CD8-positive, alpha-beta memory T cell (primary cell): ENCODE measurements around the gene ADD1. TPM values are rescaled to one million over a fixed set of nuclear protein-coding genes. Genes with fewer than 3 reads are reported as not detected.

ENCODE experiments used
- CTCF ChIA-PET: fragments of 350-600 bp; sonication (Branson Sonifier 250); formaldehyde crosslinking; loops from one replicate; lab custom pipeline; 2021; ENCODE audit warnings: antibody characterized with exemption; lab: Charles Lee
- POLR2A ChIA-PET: fragments of 350-600 bp; sonication (Branson Sonifier 250); formaldehyde crosslinking; loops from one replicate; lab custom pipeline; 2021; ENCODE audit warnings: antibody characterized with exemption; lab: Charles Lee
- DNase-seq, 5 donors: peaks; one replicate each; pipeline versions ENCODE4 v3.0.0 to v3.0.0-alpha.2; 2020 to 2022; ENCODE audit warnings: mixed read lengths in 1 of 5
- H3K27ac ChIP-seq: one replicate; pipeline ENCODE4 v1.7.0; 2013; ENCODE audit warnings: low read depth, mild to moderate bottlenecking, low read length, moderate library complexity
- H3K27me3 ChIP-seq: 2 replicates; pipeline ENCODE4 v1.7.0; 2013; ENCODE audit warnings: low read length, mild to moderate bottlenecking; ENCODE audit not compliant: insufficient read depth, poor library complexity, severe bottlenecking
- H3K36me3 ChIP-seq: 2 replicates; pipeline ENCODE4 v1.7.0; 2013; ENCODE audit warnings: mild to moderate bottlenecking, low read length, moderate library complexity; ENCODE audit not compliant: insufficient read depth
- H3K4me1 ChIP-seq: 2 replicates; pipeline ENCODE4 v1.7.0; 2013; ENCODE audit warnings: mild to moderate bottlenecking, low read length, moderate library complexity; ENCODE audit not compliant: insufficient read depth
- H3K4me3 ChIP-seq: 2 replicates; pipeline ENCODE4 v1.7.0; 2013; ENCODE audit warnings: mild to moderate bottlenecking, low read length
- H3K9me3 ChIP-seq: 2 replicates; pipeline ENCODE4 v1.7.0; 2013; ENCODE audit warnings: mild to moderate bottlenecking, low read length
- H3K27ac Mint-ChIP-seq, 8 donors: one replicate each; pipeline ENCODE4 v1.8.0; 2020 to 2021; ENCODE audit warnings: mixed read lengths in 8 of 8, mild to moderate bottlenecking in 6 of 8, inconsistent platforms in 3 of 8, moderate library complexity in 3 of 8
- H3K27me3 Mint-ChIP-seq, 2 donors: one replicate each; pipeline ENCODE4 v1.8.0; 2020 to 2021; ENCODE audit warnings: mixed read lengths in 2 of 2, mild to moderate bottlenecking in 1 of 2, moderate library complexity in 1 of 2
- H3K36me3 Mint-ChIP-seq, 3 donors: one replicate each; pipeline ENCODE4 v1.8.0; 2020 to 2021; ENCODE audit warnings: mixed read lengths in 3 of 3, inconsistent platforms in 1 of 3, mild to moderate bottlenecking in 1 of 3
- H3K4me1 Mint-ChIP-seq, 3 donors: one replicate each; pipeline ENCODE4 v1.8.0; 2020 to 2021; ENCODE audit warnings: mixed read lengths in 3 of 3, inconsistent platforms in 1 of 3, mild to moderate bottlenecking in 1 of 3
- H3K4me3 Mint-ChIP-seq, 7 donors: one replicate each; pipeline ENCODE4 v1.8.0; 2020 to 2021; ENCODE audit warnings: mixed read lengths in 7 of 7, mild to moderate bottlenecking in 6 of 7, moderate library complexity in 4 of 7, inconsistent platforms in 2 of 7
- H3K9me3 Mint-ChIP-seq, 5 donors: one replicate each; pipeline ENCODE4 v1.8.0; 2020 to 2022; ENCODE audit warnings: mixed read lengths in 5 of 5, mild to moderate bottlenecking in 3 of 5, moderate library complexity in 2 of 5, inconsistent platforms in 1 of 5
- polyA plus RNA-seq: library from polyadenylated mRNA; unstranded; fragments of 300-500 nt; fragmentation: Illumina TruSeq; gene quantifications from one replicate; pipeline ENCODE4 v1.2.3, GENCODE V29; 2021
- total RNA-seq, 2 experiments: library from RNA; stranded (reverse); gene quantifications; one replicate each; pipeline ENCODE4 v1.2.3, GENCODE V29; 2021

The ADD1 gene
- total and polyA plus RNA-seq, 3 experiments from 2014 or later, result 185 to 217 (median 192) TPM

DNA sequence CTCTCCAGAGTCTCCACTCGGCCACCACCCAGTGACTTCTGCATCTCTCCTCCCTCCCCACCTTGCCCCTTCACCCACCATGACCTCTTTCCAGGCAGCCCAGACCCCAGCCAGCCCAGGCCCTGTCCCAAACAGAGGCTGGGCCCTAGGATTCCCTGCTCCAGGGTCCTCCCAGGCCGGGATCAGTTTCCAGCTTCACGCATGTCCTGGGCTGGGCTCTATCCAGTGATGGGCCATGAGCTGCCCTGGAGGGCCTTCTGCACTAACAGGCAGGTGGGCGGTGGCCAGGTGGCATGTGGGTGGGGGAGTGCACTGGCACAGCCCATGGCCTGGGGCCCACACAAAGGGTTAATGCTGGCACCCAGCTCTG lies 20.4 kb upstream of the ADD1 start:
- Histone ChIP-seq H3K27ac (no peak overlapping the region), H3K9me3 (no peaks in the 10 kb centered on the region), H3K4me3 (no peak overlapping the region), H3K4me1 (peaks cover 24% of the 10 kb centered on the region), H3K27me3 (no peaks in the 10 kb centered on the region), H3K36me3 (peaks cover 36% of the 10 kb centered on the region)
- no peak overlapping the region for H3K4me3 Mint-ChIP-seq
- peak overlapping the region in 3 of 8 donors; percentile 11 to 74 (median 43) for H3K27ac Mint-ChIP-seq
- DNase-seq, result peak in 1 of 5 donors; percentile 44
- H3K36me3 Mint-ChIP-seq, result peaks cover 0 to 61% (median 5%) of the 10 kb centered on the region in 3 donors
- H3K27me3 Mint-ChIP-seq, result no peaks in the 10 kb centered on the region
- peaks cover 18 to 37% (median 21%) of the 10 kb centered on the region in 3 donors for H3K4me1 Mint-ChIP-seq
- POLR2A ChIA-PET, result no interaction called here
- no peaks in the 10 kb centered on the region for H3K9me3 Mint-ChIP-seq
- CTCF ChIA-PET, result no interaction called here

DNA sequence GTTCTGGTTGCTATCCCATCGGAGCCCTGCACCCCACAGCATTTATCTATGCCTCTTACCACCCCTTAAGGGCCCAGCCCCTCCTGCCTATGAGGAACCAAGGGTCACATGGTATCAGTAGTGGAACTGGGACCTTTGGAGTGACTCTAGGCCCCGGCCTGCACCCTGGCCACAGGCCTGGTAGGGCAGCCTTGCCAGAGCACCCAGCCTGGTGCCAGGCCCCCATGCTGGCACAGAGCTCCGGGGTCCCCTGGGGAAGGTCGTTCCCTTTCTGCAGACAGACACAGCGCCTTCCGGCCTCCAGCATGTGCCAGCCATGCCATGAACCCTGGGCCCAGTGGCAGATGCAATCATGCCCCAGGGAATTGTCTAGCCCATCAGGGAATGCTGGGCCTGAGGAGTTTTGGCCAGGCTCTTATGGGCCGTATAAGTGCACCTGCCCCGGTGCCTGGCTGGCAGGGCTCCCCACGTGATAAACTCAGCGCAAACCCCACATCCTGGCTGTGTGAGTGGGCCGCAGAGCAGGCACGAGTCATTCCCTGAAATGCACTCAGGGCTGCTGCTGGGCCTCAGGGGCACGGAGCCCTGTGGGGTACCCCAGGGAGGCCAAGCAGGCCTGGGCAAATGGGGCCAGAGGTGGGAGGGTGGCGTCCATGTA lies 19.8 kb upstream of the ADD1 start:
- Histone ChIP-seq H3K9me3 (no peaks in the 10 kb centered on the region), H3K4me1 (peaks cover 23% of the 10 kb centered on the region), H3K36me3 (peaks cover 36% of the 10 kb centered on the region), H3K27me3 (no peaks in the 10 kb centered on the region), H3K27ac (no peak overlapping the region), H3K4me3 (no peak overlapping the region)
- ChIA-PET POLR2A (no interaction called here), CTCF (no interaction called here)
- DNase-seq, result peak in 1 of 5 donors; percentile 42
- H3K9me3 Mint-ChIP-seq, result no peaks in the 10 kb centered on the region
- peak overlapping the region in 4 of 8 donors; percentile 1 to 78 (median 42) for H3K27ac Mint-ChIP-seq
- H3K27me3 Mint-ChIP-seq, result no peaks in the 10 kb centered on the region
- H3K4me1 Mint-ChIP-seq, result peaks cover 18 to 34% (median 21%) of the 10 kb centered on the region in 3 donors
- H3K36me3 Mint-ChIP-seq, result peaks cover 0 to 66% (median 5%) of the 10 kb centered on the region in 3 donors
- no peak overlapping the region for H3K4me3 Mint-ChIP-seq

DNA sequence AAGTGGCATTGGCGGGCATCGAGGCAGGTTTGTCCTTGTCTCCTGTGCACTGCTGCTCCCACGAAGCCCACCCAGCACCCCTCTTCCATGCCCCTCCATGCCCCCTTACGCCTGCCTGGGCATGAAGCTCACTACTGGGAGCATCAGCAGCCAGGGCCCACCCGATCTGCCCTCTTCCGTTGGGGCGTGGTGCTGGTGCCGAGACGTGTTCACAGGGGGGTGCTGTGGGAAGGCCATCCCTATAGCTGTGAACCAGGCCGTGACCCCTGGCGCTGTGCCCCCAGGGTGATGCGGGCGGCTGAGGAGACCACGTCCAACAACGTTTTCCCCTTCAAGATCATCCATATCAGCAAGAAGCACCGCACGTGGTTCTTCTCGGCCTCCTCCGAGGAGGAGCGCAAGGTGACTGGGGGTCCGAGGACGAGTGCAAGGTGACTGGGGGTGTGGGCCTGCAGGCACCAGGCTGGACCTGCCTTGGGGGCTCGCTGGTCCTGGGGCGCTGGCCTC lies 19.3 kb upstream of the ADD1 start:
- no peaks in the 10 kb centered on the region for H3K9me3 Mint-ChIP-seq
- H3K4me1 Mint-ChIP-seq, result peaks cover 13 to 29% (median 19%) of the 10 kb centered on the region in 3 donors
- Histone ChIP-seq H3K4me3 (no peak overlapping the region), H3K27me3 (no peaks in the 10 kb centered on the region), H3K36me3 (peaks cover 36% of the 10 kb centered on the region), H3K4me1 (peaks cover 17% of the 10 kb centered on the region), H3K27ac (no peak overlapping the region), H3K9me3 (no peaks in the 10 kb centered on the region)
- CTCF ChIA-PET, result no interaction called here
- H3K4me3 Mint-ChIP-seq, result no peak overlapping the region
- H3K27me3 Mint-ChIP-seq, result no peaks in the 10 kb centered on the region
- peak in 1 of 5 donors; percentile 43 for DNase-seq
- peak overlapping the region in 2 of 8 donors; percentile 17 to 46 for H3K27ac Mint-ChIP-seq
- peaks cover 0 to 71% (median 7%) of the 10 kb centered on the region in 3 donors for H3K36me3 Mint-ChIP-seq
- POLR2A ChIA-PET, result interaction anchor here (0.6 kb wide), 1 partner anchor 257 kb away, joined by 3 read pairs; no protein-coding TSS in a partner anchor

DNA sequence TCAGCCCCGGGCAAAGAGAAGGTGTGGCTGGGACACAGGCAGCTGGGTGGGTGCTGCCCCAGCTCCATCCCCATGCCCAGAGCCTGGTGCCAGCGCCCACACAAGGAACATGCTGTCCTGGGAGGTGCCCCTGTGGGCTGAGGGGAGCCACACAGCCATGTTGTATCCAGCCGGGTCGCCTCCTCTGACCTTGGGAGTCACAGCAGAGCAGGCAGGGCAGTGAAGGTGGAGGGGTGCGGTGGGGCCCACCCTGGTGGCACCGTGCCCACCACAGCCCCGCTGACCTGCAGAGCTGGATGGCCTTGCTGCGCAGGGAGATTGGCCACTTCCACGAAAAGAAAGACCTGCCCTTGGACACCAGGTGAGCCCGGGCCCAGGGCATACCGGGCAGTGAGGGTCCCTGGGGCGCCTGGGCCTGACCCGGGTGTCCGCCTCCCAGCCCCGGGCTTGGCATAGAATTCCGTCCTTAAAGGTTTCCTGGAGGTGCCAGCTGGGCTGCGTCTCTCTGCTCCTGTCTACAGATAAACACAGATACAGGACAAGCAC lies 18.7 kb upstream of the ADD1 start:
- H3K9me3 ChIP-seq, result no peaks in the 10 kb centered on the region
- Mint-ChIP-seq H3K4me1 (peaks cover 8 to 24% (median 14%) of the 10 kb centered on the region in 3 donors), H3K27me3 (no peaks in the 10 kb centered on the region), H3K27ac (peak overlapping the region in 2 of 8 donors; percentile 27 to 46), H3K4me3 (no peak overlapping the region), H3K36me3 (peaks cover 0 to 75% (median 7%) of the 10 kb centered on the region in 3 donors), H3K9me3 (no peaks in the 10 kb centered on the region)
- peak in 1 of 5 donors; percentile 38 for DNase-seq
- no peak overlapping the region for H3K4me3 ChIP-seq
- POLR2A ChIA-PET, result interaction anchor here (0.6 kb wide), 1 partner anchor 256 kb away, joined by 3 read pairs; no protein-coding TSS in a partner anchor
- H3K36me3 ChIP-seq, result peaks cover 36% of the 10 kb centered on the region
- no peak overlapping the region for H3K27ac ChIP-seq
- CTCF ChIA-PET, result no interaction called here
- peaks cover 12% of the 10 kb centered on the region for H3K4me1 ChIP-seq
- no peaks in the 10 kb centered on the region for H3K27me3 ChIP-seq

DNA sequence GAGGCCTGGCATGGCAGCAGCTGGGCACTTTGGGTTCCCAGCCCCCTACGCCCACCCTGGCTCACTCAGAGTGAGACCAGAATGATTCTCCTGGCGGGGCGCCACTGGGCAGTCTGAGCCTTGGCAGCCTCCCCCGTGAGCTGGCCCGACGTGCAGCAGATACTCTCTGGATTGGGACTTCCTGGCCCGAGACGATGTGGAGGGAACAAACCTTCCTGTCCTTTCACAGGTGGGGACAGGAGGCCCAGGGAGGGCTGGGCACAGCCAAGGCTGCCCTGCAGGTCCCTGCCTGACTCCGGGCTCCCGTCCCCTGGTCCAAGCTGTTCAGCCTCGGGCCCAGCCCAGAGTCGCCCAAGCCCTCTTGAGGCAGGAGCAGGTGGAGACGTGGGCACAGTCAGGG lies 17.9 kb upstream of the ADD1 start:
- Mint-ChIP-seq H3K9me3 (no peaks in the 10 kb centered on the region), H3K27me3 (no peaks in the 10 kb centered on the region), H3K4me1 (peaks cover 2 to 16% (median 6%) of the 10 kb centered on the region in 3 donors), H3K36me3 (peaks cover 0 to 79% (median 7%) of the 10 kb centered on the region in 3 donors), H3K4me3 (no peak overlapping the region), H3K27ac (peak overlapping the region in 4 of 8 donors; percentile 6 to 72 (median 32))
- DNase-seq, result peak in 1 of 5 donors; percentile 44
- Histone ChIP-seq H3K4me1 (peaks cover 4% of the 10 kb centered on the region), H3K36me3 (peaks cover 36% of the 10 kb centered on the region), H3K27ac (no peak overlapping the region), H3K4me3 (no peak overlapping the region), H3K27me3 (no peaks in the 10 kb centered on the region), H3K9me3 (no peaks in the 10 kb centered on the region)
- POLR2A ChIA-PET, result no interaction called here
- CTCF ChIA-PET, result no interaction called here

DNA sequence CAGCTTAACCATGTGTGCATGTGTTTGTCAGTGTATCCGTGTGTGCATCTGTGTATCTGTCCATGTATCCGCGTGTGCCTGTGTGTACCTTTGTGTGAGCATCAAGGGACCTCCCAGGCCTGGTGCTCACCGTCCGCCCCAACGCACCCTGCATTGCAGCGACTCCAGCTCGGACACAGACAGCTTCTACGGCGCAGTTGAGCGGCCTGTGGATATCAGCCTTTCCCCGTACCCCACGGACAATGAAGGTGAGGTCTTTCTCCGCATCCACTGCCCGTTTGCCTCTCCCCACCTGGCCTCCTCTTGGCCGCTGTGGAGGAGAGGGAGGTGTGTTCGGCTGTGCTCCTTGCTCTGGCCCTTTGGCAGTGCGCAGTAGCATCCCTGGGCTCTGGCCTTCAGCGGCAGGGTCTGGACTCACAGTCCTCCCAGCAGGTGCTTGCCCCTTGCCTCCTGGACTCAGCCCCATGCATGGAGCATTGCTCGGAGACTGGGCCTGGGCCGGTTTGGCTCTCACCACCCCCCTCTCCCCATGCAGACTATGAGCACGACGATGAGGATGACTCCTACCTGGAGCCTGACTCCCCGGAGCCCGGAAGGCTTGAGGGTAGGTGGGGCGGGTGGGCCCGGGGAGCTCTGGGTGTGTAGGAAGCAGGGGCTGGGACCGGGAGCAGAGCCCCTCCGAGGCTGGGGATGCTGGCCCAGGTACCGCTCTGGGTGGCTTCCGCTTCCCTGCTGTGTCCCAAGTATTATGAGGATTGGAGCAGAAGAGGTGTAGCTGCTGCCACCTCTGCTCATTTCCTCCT lies 16.4 kb upstream of the ADD1 start:
- Mint-ChIP-seq H3K4me1 (peaks cover 2 to 13% (median 6%) of the 10 kb centered on the region in 3 donors), H3K27ac (peak overlapping the region in 1 of 8 donors; percentile 50), H3K27me3 (no peaks in the 10 kb centered on the region), H3K9me3 (no peaks in the 10 kb centered on the region), H3K4me3 (no peak overlapping the region), H3K36me3 (peaks cover 0 to 88% (median 7%) of the 10 kb centered on the region in 3 donors)
- ChIA-PET CTCF (no interaction called here), POLR2A (no interaction called here)
- Histone ChIP-seq H3K4me3 (no peak overlapping the region), H3K27ac (no peak overlapping the region), H3K27me3 (no peaks in the 10 kb centered on the region), H3K9me3 (no peaks in the 10 kb centered on the region), H3K36me3 (peaks cover 31% of the 10 kb centered on the region), H3K4me1 (no peaks in the 10 kb centered on the region)
- peak in 1 of 5 donors; percentile 29 for DNase-seq

DNA sequence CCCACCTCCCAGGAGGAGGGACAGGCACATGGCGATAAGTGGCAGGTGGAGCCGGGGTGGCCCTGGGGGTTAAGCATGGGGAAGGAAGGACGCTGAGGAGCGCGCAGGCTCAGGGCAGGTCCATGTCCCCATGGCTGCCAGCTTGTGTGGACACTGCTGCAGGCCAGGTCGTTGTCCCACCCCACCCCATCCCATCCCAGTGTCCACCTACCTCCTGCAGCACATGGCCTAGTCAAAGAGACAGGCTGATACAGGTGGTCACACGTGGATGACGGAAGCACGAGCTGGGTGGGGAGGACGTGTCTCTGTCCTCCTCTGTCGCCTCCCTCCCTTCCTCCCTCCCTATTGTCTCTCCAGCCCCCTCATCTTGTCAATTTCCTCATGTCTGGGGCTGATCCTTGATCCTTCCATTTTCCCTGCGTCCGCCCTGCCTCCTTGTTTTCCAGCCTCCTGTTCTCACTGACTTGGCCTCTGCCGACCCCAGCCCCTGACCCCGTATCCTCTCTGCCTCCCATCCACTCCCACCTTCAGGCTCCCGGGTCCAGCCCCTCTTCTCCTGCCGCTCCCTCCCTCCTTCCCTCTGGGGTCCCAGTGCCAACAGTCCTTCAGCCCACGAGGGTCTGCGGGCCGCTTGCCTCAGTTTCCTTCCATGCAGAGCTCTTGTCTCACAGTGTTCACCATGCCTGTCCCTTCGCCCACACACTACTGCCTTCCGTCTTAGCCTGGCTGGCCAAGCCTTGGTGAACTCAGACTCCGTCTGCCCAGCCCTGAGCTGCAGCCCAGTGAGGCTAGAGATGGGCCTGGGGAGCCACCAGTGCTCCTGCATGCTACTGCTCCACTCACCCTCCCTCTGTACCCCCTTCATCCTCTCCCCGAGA lies 15.5 kb upstream of the ADD1 start:
- H3K9me3 Mint-ChIP-seq, result no peaks in the 10 kb centered on the region
- H3K4me1 Mint-ChIP-seq, result peaks cover 0 to 16% (median 6%) of the 10 kb centered on the region in 3 donors
- ChIA-PET CTCF (no interaction called here), POLR2A (no interaction called here)
- peak overlapping the region in 4 of 8 donors; percentile 27 to 92 (median 68) for H3K27ac Mint-ChIP-seq
- no peaks in the 10 kb centered on the region for H3K27me3 Mint-ChIP-seq
- H3K36me3 ChIP-seq, result peaks cover 25% of the 10 kb centered on the region
- no peak overlapping the region for H3K27ac ChIP-seq
- no peak overlapping the region for H3K4me3 ChIP-seq
- H3K4me1 ChIP-seq, result no peaks in the 10 kb centered on the region
- H3K27me3 ChIP-seq, result no peaks in the 10 kb centered on the region
- H3K4me3 Mint-ChIP-seq, result no peak overlapping the region
- H3K9me3 ChIP-seq, result no peaks in the 10 kb centered on the region
- peak in 1 of 5 donors; percentile 39 for DNase-seq
- peaks cover 0 to 88% (median 7%) of the 10 kb centered on the region in 3 donors for H3K36me3 Mint-ChIP-seq
